ENCODE data around the gene NKX3-2.

The NKX3-2 gene

DNA sequence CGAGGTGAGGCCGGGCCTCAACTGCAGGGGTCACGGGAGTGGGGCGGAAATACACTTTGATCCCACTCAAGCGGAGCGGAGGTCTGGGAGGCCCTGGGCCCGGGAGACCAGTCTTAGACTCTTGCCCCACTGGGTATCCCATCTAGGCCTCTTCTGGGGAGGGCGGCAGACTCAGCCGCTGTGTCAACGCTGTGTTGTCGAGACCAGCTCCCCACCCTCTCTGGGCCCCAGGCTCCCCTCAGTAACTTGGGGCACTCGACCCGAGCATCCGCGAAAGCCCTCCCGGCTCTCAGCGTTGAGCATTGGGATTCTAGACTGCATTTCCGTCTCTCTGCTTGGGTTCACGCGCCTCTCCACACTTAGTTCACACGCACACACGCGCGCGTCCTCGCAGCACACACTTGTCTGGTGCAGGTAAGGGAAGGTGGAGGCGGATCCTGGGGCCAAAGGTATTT is 1.7 kb downstream of the NKX3-2 start:
- no peak overlapping the region for H3K27ac ChIP-seq
- CTCF ChIA-PET: interaction anchor here (0.6 to 1.0 kb wide), 4 partner anchors 24 to 138 kb away, joined by 3 to 5 read pairs (median 4); no protein-coding TSS in a partner anchor
- POLR2A ChIA-PET (ENCODE audit: low non-redundant PET): no interaction called here
- DNase-seq (ENCODE audit: low spot score): no peak
- TF ChIP-seq, protein P1, sequence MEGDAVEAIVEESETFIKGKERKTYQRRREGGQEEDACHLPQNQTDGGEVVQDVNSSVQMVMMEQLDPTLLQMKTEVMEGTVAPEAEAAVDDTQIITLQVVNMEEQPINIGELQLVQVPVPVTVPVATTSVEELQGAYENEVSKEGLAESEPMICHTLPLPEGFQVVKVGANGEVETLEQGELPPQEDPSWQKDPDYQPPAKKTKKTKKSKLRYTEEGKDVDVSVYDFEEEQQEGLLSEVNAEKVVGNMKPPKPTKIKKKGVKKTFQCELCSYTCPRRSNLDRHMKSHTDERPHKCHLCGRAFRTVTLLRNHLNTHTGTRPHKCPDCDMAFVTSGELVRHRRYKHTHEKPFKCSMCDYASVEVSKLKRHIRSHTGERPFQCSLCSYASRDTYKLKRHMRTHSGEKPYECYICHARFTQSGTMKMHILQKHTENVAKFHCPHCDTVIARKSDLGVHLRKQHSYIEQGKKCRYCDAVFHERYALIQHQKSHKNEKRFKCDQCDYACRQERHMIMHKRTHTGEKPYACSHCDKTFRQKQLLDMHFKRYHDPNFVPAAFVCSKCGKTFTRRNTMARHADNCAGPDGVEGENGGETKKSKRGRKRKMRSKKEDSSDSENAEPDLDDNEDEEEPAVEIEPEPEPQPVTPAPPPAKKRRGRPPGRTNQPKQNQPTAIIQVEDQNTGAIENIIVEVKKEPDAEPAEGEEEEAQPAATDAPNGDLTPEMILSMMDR (conservative IDR thresholded peaks at IDR 0.05; ENCODE audit: low read depth): no peak

DNA sequence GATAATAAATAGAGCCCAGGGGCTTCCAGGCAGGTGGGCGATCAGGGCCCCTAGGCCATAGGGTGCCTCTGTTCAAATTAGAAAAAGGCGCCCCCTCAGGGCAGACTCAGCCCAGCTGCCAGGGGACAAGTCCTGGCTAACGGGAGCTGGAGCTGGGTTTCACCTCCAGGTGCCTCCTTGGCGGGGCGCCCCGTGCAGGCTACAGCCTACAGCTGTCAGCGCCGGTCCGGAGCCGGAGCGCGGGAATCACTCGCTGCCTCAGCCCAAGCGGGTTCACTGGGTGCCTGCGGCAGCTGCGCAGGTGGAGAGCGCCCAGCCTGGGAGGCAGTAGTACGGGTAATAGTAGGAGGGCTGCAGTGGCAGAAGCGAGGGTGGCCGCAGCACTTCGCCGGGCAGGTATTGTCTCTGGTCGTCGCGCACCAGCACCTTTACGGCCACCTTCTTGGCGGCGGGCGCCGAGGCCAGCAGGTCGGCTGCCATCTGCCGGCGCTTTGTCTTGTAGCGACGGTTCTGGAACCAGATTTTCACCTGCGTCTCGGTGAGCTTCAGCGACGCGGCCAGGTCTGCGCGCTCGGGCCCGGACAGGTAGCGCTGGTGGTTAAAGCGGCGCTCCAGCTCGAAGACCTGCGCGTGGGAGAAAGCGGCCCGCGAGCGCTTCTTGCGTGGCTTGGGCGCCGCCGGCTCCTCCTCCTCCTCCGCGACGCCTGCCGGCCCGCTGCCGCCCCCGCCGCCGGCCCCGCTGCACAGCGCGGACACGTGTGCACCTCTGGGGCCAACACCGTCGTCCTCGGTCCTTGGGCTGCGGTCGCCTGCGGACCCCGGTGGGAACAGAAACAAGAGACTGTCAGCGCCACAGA is 2.4 kb downstream of the NKX3-2 start:
- TF ChIP-seq, protein P1 (conservative IDR thresholded peaks at IDR 0.05; ENCODE audit: low read depth): peak; percentile 51
- CTCF ChIA-PET: interaction anchor here (0.6 to 1.0 kb wide), 5 partner anchors 23 to 689 kb away, joined by 3 to 5 read pairs (median 4); no protein-coding TSS in a partner anchor
- POLR2A ChIA-PET (ENCODE audit: low non-redundant PET): no interaction called here
- H3K27ac ChIP-seq: no peak overlapping the region
- DNase-seq (ENCODE audit: low spot score): no peak

DNA sequence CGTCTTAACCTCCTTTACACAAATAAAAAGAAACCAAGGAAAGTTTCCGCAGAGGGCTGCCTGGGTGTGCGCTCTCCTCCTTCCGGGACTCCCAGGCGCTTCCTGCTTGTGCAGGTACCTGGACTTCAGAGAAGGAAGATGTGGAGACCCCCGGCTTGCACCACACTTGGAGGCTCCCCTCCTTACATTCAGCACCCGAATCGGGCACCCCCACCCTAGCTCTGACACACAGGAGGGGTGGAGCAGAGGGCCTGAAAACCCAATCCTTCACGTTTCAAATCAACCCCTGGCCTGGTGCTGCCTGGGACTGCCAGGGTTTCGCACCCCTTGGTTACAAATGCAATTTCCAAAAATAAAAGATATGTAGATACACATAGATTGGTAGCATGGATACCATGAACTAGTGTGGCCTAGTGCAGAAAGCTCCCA is 3.1 kb downstream of the NKX3-2 start:
- DNase-seq (ENCODE audit: low spot score): no peak
- TF ChIP-seq, protein P1 (conservative IDR thresholded peaks at IDR 0.05; ENCODE audit: low read depth): no peak
- H3K27ac ChIP-seq: no peak overlapping the region
- ChIA-PET CTCF (interaction anchor here (0.7 kb wide), 1 partner anchor 689 kb away, joined by 4 read pairs; no protein-coding TSS in a partner anchor), POLR2A (ENCODE audit: low non-redundant PET) (no interaction called here)

DNA sequence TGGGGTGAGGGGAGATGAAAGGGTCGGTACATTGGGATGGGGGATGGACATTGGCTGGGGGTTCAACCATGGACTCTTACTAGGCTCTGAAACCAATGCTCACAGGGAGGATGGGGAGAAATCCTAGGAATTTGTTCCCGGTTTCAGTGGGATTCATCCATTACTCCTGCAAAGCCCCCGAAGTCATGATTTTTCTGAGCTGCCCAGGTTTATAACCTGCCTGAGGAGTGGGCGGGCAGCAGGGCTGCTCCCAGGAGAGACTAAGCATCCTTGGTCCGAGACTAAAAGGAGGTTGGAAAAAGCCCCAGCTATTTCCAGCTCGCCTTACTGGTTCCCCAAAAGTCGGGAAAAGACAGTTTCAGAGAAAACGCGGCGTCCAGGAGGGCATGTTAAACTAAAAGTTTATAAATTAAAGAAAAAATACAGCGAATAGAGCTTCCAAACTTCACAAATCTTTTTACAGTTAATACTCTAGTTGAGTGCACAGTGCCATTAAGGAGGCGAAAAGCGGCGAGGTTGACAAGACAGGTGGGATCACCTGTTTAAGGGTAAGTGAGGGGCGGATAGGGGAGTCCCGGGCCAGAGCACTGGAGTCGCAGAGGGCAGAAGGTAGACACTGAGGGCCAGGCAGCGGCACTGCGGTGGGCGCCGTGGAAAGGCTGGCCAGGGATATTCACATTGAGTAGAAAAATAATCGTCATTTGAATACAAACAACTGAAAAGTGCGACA is 3.7 kb downstream of the NKX3-2 start:
- ChIA-PET POLR2A (ENCODE audit: low non-redundant PET) (no interaction called here), CTCF (no interaction called here)

DNA sequence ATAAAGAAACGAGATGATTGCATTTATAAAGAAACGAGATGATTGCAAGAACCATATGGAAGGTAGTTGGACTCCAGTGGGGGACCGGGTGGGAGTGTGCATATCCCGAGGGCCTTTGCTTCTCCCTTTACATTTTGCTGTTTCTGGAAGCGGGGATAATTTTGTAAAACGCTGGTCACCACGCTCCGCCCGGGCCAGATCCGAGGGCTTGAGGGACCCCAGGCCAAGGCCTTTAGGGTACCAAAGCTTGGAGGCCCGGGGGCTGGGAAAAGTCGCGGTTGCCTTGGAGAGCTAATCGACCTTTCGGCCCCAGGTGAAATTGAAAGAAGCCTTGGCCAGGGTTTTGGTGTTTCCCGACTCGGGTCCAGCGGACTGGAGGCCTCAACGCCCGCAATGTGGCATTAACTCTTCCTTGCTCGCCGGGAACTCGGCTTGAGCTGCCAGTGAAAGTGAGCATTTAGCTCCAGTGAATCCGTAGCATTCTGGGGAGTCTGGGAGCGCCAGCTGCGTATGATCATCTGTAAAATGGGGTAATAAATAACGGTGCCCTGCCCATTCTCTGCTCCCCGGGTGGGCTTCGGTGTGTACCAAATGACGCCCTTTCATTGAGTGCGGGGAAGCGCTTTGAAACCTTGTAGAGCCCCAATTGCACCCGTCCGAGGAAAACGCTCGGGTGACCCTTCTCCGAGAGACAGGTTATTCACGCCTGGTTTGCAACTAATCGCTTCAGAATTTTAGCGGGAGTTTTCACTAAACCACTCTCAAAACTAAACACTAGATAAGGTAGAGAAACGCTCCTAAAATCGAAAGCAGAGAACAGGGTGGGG is 4.5 kb downstream of the NKX3-2 start:
- H3K27ac ChIP-seq: no peak overlapping the region
- TF ChIP-seq, protein P1 (conservative IDR thresholded peaks at IDR 0.05; ENCODE audit: low read depth): no peak
- ChIA-PET POLR2A (ENCODE audit: low non-redundant PET) (no interaction called here), CTCF (interaction anchor here (0.6 kb wide), 1 partner anchor 1939 kb away, joined by 3 read pairs; no protein-coding TSS in a partner anchor)
- DNase-seq (ENCODE audit: low spot score): no peak

More for the DNA sequence above, 3.7 kb downstream of the NKX3-2 start:
- DNase-seq (ENCODE audit: low spot score): no peak
- TF ChIP-seq, protein P1 (conservative IDR thresholded peaks at IDR 0.05; ENCODE audit: low read depth): no peak
- no peak overlapping the region for H3K27ac ChIP-seq

All from RWPE1 (cell line).